Keratinocyte (primary cell): ENCODE measurements around the gene ACTN4. TPM values are rescaled to one million over a fixed set of nuclear protein-coding genes. Genes with fewer than 3 reads are reported as not detected.

Experiments
- DNase-seq: peaks from one replicate; pipeline ENCODE4 v3.0.0-alpha.2; 2011; ENCODE audit warnings: low read depth, missing footprints, low spot score
- FAIRE-seq: peaks from 2 replicates; lab custom pipeline; 2011; peaks lifted over from hg19 to GRCh38; lab: Jason Lieb, UNC
- H2AFZ ChIP-seq: 2 replicates; pipeline ENCODE4 v1.6.0; 2012; ENCODE audit warnings: low read length, control low read depth, inconsistent platforms; ENCODE audit not compliant: control insufficient read depth
- H3K27ac ChIP-seq: 2 replicates; pipeline ENCODE4 v1.5.1; 2011; ENCODE audit warnings: low read length; ENCODE audit not compliant: control insufficient read depth, insufficient read depth
- H3K27me3 ChIP-seq: 3 replicates; pipeline ENCODE4 v1.6.0; 2011; ENCODE audit warnings: low read length; ENCODE audit not compliant: control insufficient read depth, insufficient read depth; ENCODE audit errors: extremely low read depth
- H3K36me3 ChIP-seq, 2 experiments: 2 replicates in 1 of 2; 3 replicates in 1 of 2; pipeline ENCODE4 v1.5.1; 2011; ENCODE audit warnings: low read length in 2 of 2, mild to moderate bottlenecking in 1 of 2; ENCODE audit not compliant: control insufficient read depth in 2 of 2, insufficient read depth in 2 of 2; ENCODE audit errors: extremely low read depth in 1 of 2
- H3K4me1 ChIP-seq: 3 replicates; pipeline ENCODE4 v1.5.1; 2011; ENCODE audit warnings: low read length; ENCODE audit not compliant: control insufficient read depth, insufficient read depth; ENCODE audit errors: extremely low read depth
- H3K4me2 ChIP-seq: 3 replicates; pipeline ENCODE4 v1.6.0; 2011; ENCODE audit warnings: low read depth, low read length; ENCODE audit not compliant: control insufficient read depth, insufficient read depth; ENCODE audit errors: extremely low read depth
- H3K4me3 ChIP-seq, 3 experiments: fragments of 200-600 bp in 1 of 3; sonication (generic) in 1 of 3; 2 replicates in 2 of 3; 3 replicates in 1 of 3; pipeline ENCODE4 v1.5.1; 2011 to 2016; ENCODE audit warnings: low read length in 3 of 3, mild to moderate bottlenecking in 3 of 3, control low read depth in 2 of 3, inconsistent platforms in 1 of 3, low read depth in 1 of 3, mixed read lengths in 1 of 3, mixed run types in 1 of 3, moderate library complexity in 1 of 3; ENCODE audit not compliant: control insufficient read depth in 2 of 3, insufficient read depth in 2 of 3; ENCODE audit errors: extremely low read depth in 1 of 3
- H3K79me2 ChIP-seq: 2 replicates; pipeline ENCODE4 v1.6.0; 2012; ENCODE audit warnings: low read length; ENCODE audit not compliant: control insufficient read depth, insufficient read depth
- H3K9ac ChIP-seq: 3 replicates; pipeline ENCODE4 v1.6.0; 2011; ENCODE audit warnings: low read length; ENCODE audit not compliant: control insufficient read depth, insufficient read depth; ENCODE audit errors: extremely low read depth
- H3K9me1 ChIP-seq: 3 replicates; pipeline ENCODE4 v1.6.0; 2011; ENCODE audit warnings: low read length; ENCODE audit not compliant: control insufficient read depth, insufficient read depth; ENCODE audit errors: extremely low read depth
- H3K9me3 ChIP-seq: 2 replicates; pipeline ENCODE4 v1.5.1; 2012; ENCODE audit warnings: low read depth, low read length; ENCODE audit not compliant: control insufficient read depth
- H4K20me1 ChIP-seq: 3 replicates; pipeline ENCODE4 v1.6.0; 2011; ENCODE audit warnings: low read length; ENCODE audit not compliant: control insufficient read depth, insufficient read depth; ENCODE audit errors: extremely low read depth
- EZH2 ChIP-seq: IDR thresholded peaks from one replicate; pipeline ENCODE4 v1.6.1; 2012; ENCODE audit warnings: inconsistent platforms, mild to moderate bottlenecking, low read length, moderate library complexity
- dilution Hi-C: fragments of 300-500 bp; cut with MboI; formaldehyde crosslinking; loops from one replicate; pipeline ENCODE4 v1.7.0; 2020; ENCODE audit warnings: low sequenced_read_pairs; ENCODE audit not compliant: extremely low pct_ligation_motif_present
- polyA plus RNA-seq, 5 experiments: library from polyadenylated mRNA; depleted of rRNA in 3 of 5; stranded (reverse) in 3 of 5; stranded (forward) in 1 of 5; unstranded in 1 of 5; fragments of >200 nt; gene quantifications; 1 replicate in 1 of 5; 2 replicates in 3 of 5; 3 replicates in 1 of 5; pipeline versions ENCODE4 v1.2.1 to v1.2.3, GENCODE V29; 2011 to 2012; ENCODE audit warnings: missing spikeins in 2 of 5, low read depth in 1 of 5, low replicate concordance in 1 of 5
- TF ChIP-seq, protein P1 (sequence below), 3 experiments: IDR thresholded peaks in 1 of 3; conservative IDR thresholded peaks in 1 of 3; optimal IDR thresholded peaks in 1 of 3; 2 replicates in 2 of 3; 3 replicates in 1 of 3; pipeline versions ENCODE3 to v1.5.1; 2011; ENCODE audit warnings: low read length in 3 of 3, mild to moderate bottlenecking in 3 of 3, moderate library complexity in 2 of 3, control low read depth in 1 of 3, inconsistent platforms in 1 of 3; ENCODE audit not compliant: insufficient read depth in 2 of 3; ENCODE audit errors: extremely low read depth in 1 of 3

The ACTN4 gene
- polyA plus RNA-seq, 1 donor (not counting 4 experiments of a cell fraction or from before 2014, with no cell fraction given), result 463 TPM

DNA sequence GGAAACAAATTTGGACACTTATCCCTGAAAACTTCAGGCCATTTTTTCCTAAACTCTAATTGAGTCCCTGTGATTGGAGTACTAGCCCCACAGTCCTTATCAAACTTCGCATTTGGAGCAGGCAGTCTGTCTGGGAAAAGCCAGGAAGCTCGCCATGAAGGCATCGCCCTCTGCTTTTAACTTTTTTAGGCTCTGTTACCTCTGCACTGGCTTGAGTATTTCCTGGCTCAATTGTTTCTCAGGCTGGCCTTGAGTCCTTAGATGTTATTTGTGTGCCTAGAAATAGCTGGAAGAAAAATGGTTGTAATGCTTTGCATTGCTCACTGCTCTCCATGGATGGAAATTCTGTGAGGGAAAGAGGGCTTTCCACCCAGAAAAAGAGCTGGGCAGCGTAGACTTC, 24.2 kb downstream of the ACTN4 start:
- Histone ChIP-seq H3K36me3 (peaks cover 13 to 39% of the 10 kb centered on the region in 2 experiments), H3K79me2 (peaks cover 91% of the 10 kb centered on the region), H3K9me1 (peaks cover 2% of the 10 kb centered on the region), H3K4me1 (peaks cover 81% of the 10 kb centered on the region), H4K20me1 (peaks cover 24% of the 10 kb centered on the region), H3K4me3 (no peak overlapping the region), H3K27me3 (no peaks in the 10 kb centered on the region), H3K4me2 (no peak overlapping the region), H2AFZ (no peak overlapping the region), H3K9me3 (no peaks in the 10 kb centered on the region), H3K9ac (no peak overlapping the region), H3K27ac (peak overlapping the region; percentile 16)
- TF ChIP-seq EZH2, result no peak
- TF ChIP-seq, protein P1, sequence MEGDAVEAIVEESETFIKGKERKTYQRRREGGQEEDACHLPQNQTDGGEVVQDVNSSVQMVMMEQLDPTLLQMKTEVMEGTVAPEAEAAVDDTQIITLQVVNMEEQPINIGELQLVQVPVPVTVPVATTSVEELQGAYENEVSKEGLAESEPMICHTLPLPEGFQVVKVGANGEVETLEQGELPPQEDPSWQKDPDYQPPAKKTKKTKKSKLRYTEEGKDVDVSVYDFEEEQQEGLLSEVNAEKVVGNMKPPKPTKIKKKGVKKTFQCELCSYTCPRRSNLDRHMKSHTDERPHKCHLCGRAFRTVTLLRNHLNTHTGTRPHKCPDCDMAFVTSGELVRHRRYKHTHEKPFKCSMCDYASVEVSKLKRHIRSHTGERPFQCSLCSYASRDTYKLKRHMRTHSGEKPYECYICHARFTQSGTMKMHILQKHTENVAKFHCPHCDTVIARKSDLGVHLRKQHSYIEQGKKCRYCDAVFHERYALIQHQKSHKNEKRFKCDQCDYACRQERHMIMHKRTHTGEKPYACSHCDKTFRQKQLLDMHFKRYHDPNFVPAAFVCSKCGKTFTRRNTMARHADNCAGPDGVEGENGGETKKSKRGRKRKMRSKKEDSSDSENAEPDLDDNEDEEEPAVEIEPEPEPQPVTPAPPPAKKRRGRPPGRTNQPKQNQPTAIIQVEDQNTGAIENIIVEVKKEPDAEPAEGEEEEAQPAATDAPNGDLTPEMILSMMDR (optimal IDR thresholded peaks at IDR 0.05 in 1 of 3, IDR thresholded peaks at IDR 0.05 in 1 of 3, conservative IDR thresholded peaks at IDR 0.05 in 1 of 3; ENCODE audit: extremely low read depth in 1 of 3, insufficient read depth in 2 of 3, low read length in 3 of 3), result no peak
- dilution Hi-C loops, result no loop called here
- no peak for DNase-seq
- no peak for FAIRE-seq

DNA sequence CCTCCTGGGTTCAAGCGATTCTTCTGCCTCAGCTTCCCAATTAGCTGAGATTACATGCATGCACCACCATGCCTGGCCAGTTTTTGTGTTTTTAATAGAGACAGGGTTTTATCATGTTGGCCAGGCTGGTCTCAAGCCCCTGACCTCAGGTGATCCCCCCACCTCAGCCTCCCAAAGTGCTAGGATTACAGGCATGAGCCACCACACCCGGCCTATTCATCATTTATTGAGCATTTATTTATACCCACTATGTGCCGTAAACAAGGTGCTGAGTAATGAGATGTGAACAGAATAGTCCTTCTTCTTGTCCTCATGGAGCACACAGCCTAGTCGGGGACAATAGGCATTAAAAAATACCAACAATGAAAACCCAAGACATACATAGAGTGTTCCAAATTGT, 25.6 kb downstream of the ACTN4 start:
- Histone ChIP-seq H2AFZ (no peak overlapping the region), H3K27ac (peak overlapping the region; percentile 48), H4K20me1 (peaks cover 21% of the 10 kb centered on the region), H3K4me1 (peaks cover 71% of the 10 kb centered on the region), H3K9me3 (no peaks in the 10 kb centered on the region), H3K36me3 (peaks cover 22 to 42% of the 10 kb centered on the region in 2 experiments), H3K4me3 (no peak overlapping the region), H3K27me3 (no peaks in the 10 kb centered on the region), H3K9ac (peak overlapping the region; percentile 32), H3K9me1 (peaks cover 2% of the 10 kb centered on the region), H3K4me2 (peak overlapping the region; percentile 36), H3K79me2 (peaks cover 91% of the 10 kb centered on the region)
- dilution Hi-C loops, result no loop called here
- FAIRE-seq, result no peak
- no peak for DNase-seq
- TF ChIP-seq, protein P1 (optimal IDR thresholded peaks at IDR 0.05 in 1 of 3, IDR thresholded peaks at IDR 0.05 in 1 of 3, conservative IDR thresholded peaks at IDR 0.05 in 1 of 3; ENCODE audit: extremely low read depth in 1 of 3, insufficient read depth in 2 of 3, low read length in 3 of 3), result no peak
- no peak for TF ChIP-seq EZH2
